K562 (cell line): ENCODE results near the gene HIVEP2. TPM values are rescaled to one million over a fixed set of nuclear protein-coding genes. Genes with fewer than 3 reads are reported as not detected.

Source experiments
- ATAC-seq: fragments of 200-7000 bp; cut with Tn5 transposase; 3 replicates; pipeline ENCODE4 v1.9.1; 2020; ENCODE audit warnings: moderate library complexity
- BruUV-seq: library from RNA; stranded (reverse); fragments of 400-500 nt; replicated peaks from 2 replicates; lab custom pipeline; 2021; lab: Mats Ljungman, UMichigan
- CTCF ChIA-PET: fragments of 300-600 bp; formaldehyde crosslinking; extraction: SDS; loops from one replicate; lab custom pipeline; 2021; ENCODE audit warnings: low intra/inter-chr PET ratio; lab: Yijun Ruan, JAX
- POLR2A ChIA-PET: fragments of 300-600, 350-650 bp; sonication (Branson Sonifier 250); formaldehyde crosslinking; extraction: SDS; loops from one replicate; lab custom pipeline; 2021; ENCODE audit warnings: antibody characterized with exemption, inconsistent platforms; lab: Yijun Ruan, JAX
- DNase-seq, 4 experiments: peaks; one replicate each; pipeline versions ENCODE4 v3.0.0 to v3.0.0-alpha.2; 2011 to 2018; ENCODE audit warnings: low spot score in 3 of 4, mixed read lengths in 3 of 4; ENCODE audit errors: extremely low read depth in 1 of 4
- FAIRE-seq: peaks from 2 replicates; lab custom pipeline; 2011; peaks lifted over from hg19 to GRCh38; lab: Jason Lieb, UNC
- H2AFZ ChIP-seq: 2 replicates; pipeline ENCODE4 v1.6.0; 2011; ENCODE audit warnings: low read depth, low read length, control low read depth, inconsistent platforms
- H3K27ac ChIP-seq: fragments of 200-600 bp; 3 replicates; pipeline ENCODE4 v1.8.0; 2011; ENCODE audit warnings: low read depth, mild to moderate bottlenecking, control low read depth, inconsistent platforms, low read length, moderate library complexity, mixed read lengths; ENCODE audit errors: extremely low read depth
- H3K27me3 ChIP-seq, 2 experiments: fragments of 300-600 bp in 1 of 2; 2 replicates in 1 of 2; 3 replicates in 1 of 2; pipeline versions ENCODE4 v1.6.0 to v1.8.0; 2011; ENCODE audit warnings: inconsistent platforms in 2 of 2, low read length in 2 of 2, mild to moderate bottlenecking in 1 of 2, mixed read lengths in 1 of 2, moderate library complexity in 1 of 2; ENCODE audit not compliant: control insufficient read depth in 2 of 2, insufficient read depth in 2 of 2
- H3K36me3 ChIP-seq: fragments of 300-600 bp; 3 replicates; pipeline ENCODE4 v1.8.0; 2011; ENCODE audit warnings: mild to moderate bottlenecking, low read length, inconsistent platforms; ENCODE audit not compliant: control insufficient read depth, insufficient read depth
- H3K4me1 ChIP-seq, 2 experiments: fragments of 200-600 bp in 1 of 2; replicated peaks in 1 of 2; 2 replicates in 1 of 2; 3 replicates in 1 of 2; pipeline versions ENCODE4 v1.5.1 to v1.8.0; 2011; ENCODE audit warnings: inconsistent platforms in 2 of 2, low read length in 2 of 2, mild to moderate bottlenecking in 1 of 2, mixed read lengths in 1 of 2, moderate library complexity in 1 of 2; ENCODE audit not compliant: control insufficient read depth in 2 of 2, insufficient read depth in 2 of 2
- H3K4me2 ChIP-seq: 2 replicates; pipeline ENCODE4 v1.6.1; 2011; ENCODE audit warnings: low read length, control low read depth, inconsistent platforms, mixed read lengths; ENCODE audit not compliant: insufficient read depth
- H3K4me3 ChIP-seq: fragments of 200-600 bp; sonication (generic), shearing (Covaris generic); 2 replicates; pipeline ENCODE4 v1.5.1; 2016; ENCODE audit warnings: control low read depth, inconsistent platforms
- H3K79me2 ChIP-seq: fragments of 200-600 bp; 3 replicates; pipeline ENCODE4 v1.8.0; 2011; ENCODE audit warnings: low read length, inconsistent platforms; ENCODE audit not compliant: control insufficient read depth, insufficient read depth
- H3K9ac ChIP-seq, 2 experiments: 2 replicates each; pipeline versions ENCODE4 v1.6.0 to v1.6.1; 2011; ENCODE audit warnings: low read depth in 2 of 2, low read length in 2 of 2, control low read depth in 1 of 2, inconsistent platforms in 1 of 2, mild to moderate bottlenecking in 1 of 2, mixed read lengths in 1 of 2; ENCODE audit not compliant: insufficient read depth in 1 of 2
- H3K9me1 ChIP-seq: one replicate; pipeline ENCODE4 v1.6.0; 2011; ENCODE audit warnings: inconsistent platforms, mild to moderate bottlenecking, low read length, moderate library complexity; ENCODE audit not compliant: control insufficient read depth, insufficient read depth
- H3K9me3 ChIP-seq: replicated peaks from 2 replicates; pipeline ENCODE4 v1.5.1; 2011; ENCODE audit warnings: low read depth, low read length, inconsistent platforms; ENCODE audit not compliant: control insufficient read depth, insufficient read depth
- H4K20me1 ChIP-seq: replicated peaks from 2 replicates; pipeline ENCODE4 v1.6.1; 2011; ENCODE audit warnings: low read length, inconsistent platforms, mixed read lengths; ENCODE audit not compliant: control insufficient read depth, insufficient read depth
- CHD1 ChIP-seq: fragments of 200-600 bp; sonication (generic); IDR thresholded peaks from one replicate; pipeline ENCODE4 v1.6.1; 2012; ENCODE audit warnings: mild to moderate bottlenecking, moderate library complexity, low read length, inconsistent platforms
- CREB1 ChIP-seq, 2 experiments: sonication (generic) in 1 of 2; formaldehyde crosslinking in 1 of 2; IDR thresholded peaks; 2 replicates each; pipeline versions ENCODE4 v1.6.1 to v1.8.0; 2012 to 2022; ENCODE audit warnings: inconsistent platforms in 1 of 2, mild to moderate bottlenecking in 1 of 2, missing genetic modification reagents in 1 of 2, moderate library complexity in 1 of 2
- E4F1 ChIP-seq: fragments of 250-450 bp; sonication (Bioruptor Pico); IDR thresholded peaks from 2 replicates; pipeline ENCODE4 v1.5.0; 2021; ENCODE audit warnings: mild to moderate bottlenecking, borderline replicate concordance
- ELK1 ChIP-seq: sonication (generic); formaldehyde crosslinking; IDR thresholded peaks from 2 replicates; pipeline ENCODE4 v1.8.1; 2022; ENCODE audit warnings: missing genetic modification reagents
- NFIX ChIP-seq: fragments of 250-450 bp; sonication (Bioruptor Pico); IDR thresholded peaks from 2 replicates; pipeline ENCODE4 v1.4.0; 2020; ENCODE audit warnings: low read depth, mild to moderate bottlenecking, moderate library complexity
- NFYB ChIP-seq: IDR thresholded peaks from 2 replicates; pipeline ENCODE4 v1.6.1; 2011; ENCODE audit warnings: mild to moderate bottlenecking, moderate library complexity; ENCODE audit not compliant: insufficient read length; ENCODE audit errors: extremely low read depth
- RFX7 ChIP-seq: fragments of 250-450 bp; sonication (Bioruptor Pico); IDR thresholded peaks from 2 replicates; pipeline ENCODE4 v1.5.1; 2021; ENCODE audit warnings: mild to moderate bottlenecking
- SP2 ChIP-seq: IDR thresholded peaks from 2 replicates; pipeline ENCODE4 v1.6.1; 2011; ENCODE audit warnings: mild to moderate bottlenecking, low read depth, low read length, moderate library complexity; ENCODE audit not compliant: poor library complexity, severe bottlenecking; ENCODE audit errors: extremely low read depth
- ZNF217 ChIP-seq: sonication (generic); formaldehyde crosslinking; IDR thresholded peaks from 2 replicates; pipeline ENCODE4 v1.8.0; 2022; ENCODE audit warnings: mild to moderate bottlenecking, missing genetic modification reagents
- WGBS: fragments of 100-300 bp; shearing (Covaris generic); methylation state at CpG from one replicate; pipeline ENCODE4 v1.1.6; 2016; ENCODE audit warnings: low coverage, mixed read lengths; ENCODE audit not compliant: insufficient coverage; ENCODE audit errors: missing lambda C conversion rate; 5-methylcytosine and 5-hydroxymethylcytosine counted together
- in situ Hi-C: fragments of 300-500 bp; cut with MboI; formaldehyde crosslinking; loops from 4 replicates; pipeline ENCODE4 v1.15.0; 2018; ENCODE audit warnings: inconsistent platforms, mixed read lengths
- intact Hi-C: fragments of 100-400 bp; cut with micrococcal nuclease; formaldehyde crosslinking; loops from 2 replicates; pipeline ENCODE4 v1.14.2; 2022
- polyA plus RNA-seq, 8 experiments: library from polyadenylated mRNA; depleted of rRNA in 4 of 8; stranded (reverse) in 5 of 8; unstranded in 3 of 8; fragments of >200 nt; fragmentation: Nextera tagmentation in 2 of 8; fragmentation: Illumina TruSeq in 1 of 8; extraction: Ambion mirVana in 2 of 8; extraction: Trizol in 1 of 8; gene quantifications; 2 replicates each; pipeline versions ENCODE4 v1.2.1 to v1.2.3, GENCODE V29; 2011 to 2014; ENCODE audit warnings: inconsistent platforms in 1 of 8, missing spikeins in 1 of 8
- total RNA-seq, 7 experiments: library from RNA; depleted of rRNA in 6 of 7; stranded (reverse); fragments of >200 nt in 6 of 7; fragmentation: Illumina TruSeq in 2 of 7; extraction: Trizol in 2 of 7; gene quantifications; 2 replicates each; pipeline versions ENCODE4 v1.2.1 to v1.2.3, GENCODE V29; 2011 to 2021; ENCODE audit warnings: low replicate concordance in 1 of 7

HIVEP2 gene
- total and polyA plus RNA-seq, 9 of the 15 experiments (the other 6 are each of a cell fraction or from before 2014, with no cell fraction given): under 0.01 to 1.2 (median 0.31) TPM

GRCh38 chr6:142707255-142707654, 237.7 kb downstream of the HIVEP2 start:
- DNase-seq: no peak
- no TSS peak for BruUV-seq
- no peak for FAIRE-seq
- intact Hi-C loops (no loop called here), in situ Hi-C loops (no loop called here)
- CTCF ChIA-PET: no interaction called here
- Histone ChIP-seq H2AFZ (no peak overlapping the region), H3K36me3 (no peaks in the 10 kb centered on the region), H3K4me2 (no peak overlapping the region), H3K79me2 (no peaks in the 10 kb centered on the region), H3K27me3 (no peaks in the 10 kb centered on the region), H3K4me1 (no peaks in the 10 kb centered on the region; a peak in 2 of 5 replicates), H3K9ac (no peak overlapping the region), H4K20me1 (no peaks in the 10 kb centered on the region), H3K27ac (no peak overlapping the region), H3K9me1 (no peaks in the 10 kb centered on the region), H3K4me3 (no peak overlapping the region), H3K9me3 (no peaks in the 10 kb centered on the region)
- WGBS: 0% methylated on average over 2 of the region's 2 CpGs
- no peak for ATAC-seq
- POLR2A ChIA-PET: interaction anchor here (1.0 kb wide), 1 partner anchor 18 kb away, joined by 3 read pairs; no protein-coding TSS in a partner anchor
- TF ChIP-seq CHD1: no peak
- no peak for TF ChIP-seq ELK1
- TF ChIP-seq NFIX: no peak
- TF ChIP-seq NFYB: no peak
- TF ChIP-seq ZNF217 (CRISPR knock-in tag): no peak
- TF ChIP-seq E4F1 (CRISPR knock-in tag): no peak
- no peak for TF ChIP-seq SP2
- TF ChIP-seq CREB1 (IDR thresholded peaks at IDR 0.05): no peak
- no peak for TF ChIP-seq CREB1 (CRISPR knock-in tag; IDR thresholded peaks at IDR 0.05)
- no peak for TF ChIP-seq RFX7
